HG03460 (cell line): ENCODE results near the gene FAM76A.
"Not testable (repeated sequence)": the region's sequence is repeated elsewhere in the genome, so short reads cannot be mapped to it uniquely, and the experiment has no call there.

ENCODE experiments used
- ATAC-seq: cut with Tn5 transposase; IDR thresholded peaks from one replicate; pipeline ENCODE4 v1.9.1; 2021; ENCODE audit not compliant: unreplicated experiment

The FAM76A gene

GRCh38 chr1:27774654-27775053 is 48.9 kb downstream of the FAM76A start:
- no peak for ATAC-seq

GRCh38 chr1:27775336-27775735 is 49.6 kb downstream of the FAM76A start:
- not testable (repeated sequence) for ATAC-seq

GRCh38 chr1:27776276-27776675 is 50.5 kb downstream of the FAM76A start:
- ATAC-seq = not testable (repeated sequence)

- ATAC-seq = no peak
Measured at GRCh38 chr1:27778056-27778455, 52.3 kb downstream of the FAM76A start.

GRCh38 chr1:27779122-27779521 is 53.4 kb downstream of the FAM76A start:
- no peak for ATAC-seq

GRCh38 chr1:27782950-27783349 is 57.2 kb downstream of the FAM76A start:
- no peak for ATAC-seq

- ATAC-seq = no peak
Measured at GRCh38 chr1:27784700-27785099, 58.9 kb downstream of the FAM76A start.

- no peak for ATAC-seq
Measured at GRCh38 chr1:27785781-27786455, 60.2 kb downstream of the FAM76A start.

- no peak for ATAC-seq
Measured at GRCh38 chr1:27787895-27788294, 62.1 kb downstream of the FAM76A start.

- no peak for ATAC-seq
Measured at GRCh38 chr1:27789540-27790041, 63.8 kb downstream of the FAM76A start.

- ATAC-seq = not testable (repeated sequence)
Measured at GRCh38 chr1:27790270-27790669, 64.5 kb downstream of the FAM76A start.

GRCh38 chr1:27795601-27796000 is 69.8 kb downstream of the FAM76A start:
- ATAC-seq = no peak

- no peak for ATAC-seq
Measured at GRCh38 chr1:27804791-27805190, 79.0 kb downstream of the FAM76A start.

GRCh38 chr1:27806758-27807157 is 81.0 kb downstream of the FAM76A start:
- no peak for ATAC-seq

GRCh38 chr1:27807385-27807784 is 81.6 kb downstream of the FAM76A start:
- ATAC-seq = no peak

- not testable (repeated sequence) for ATAC-seq
Measured at GRCh38 chr1:27808131-27808530, 82.4 kb downstream of the FAM76A start.

GRCh38 chr1:27809883-27810282 is 84.1 kb downstream of the FAM76A start:
- ATAC-seq = no peak

GRCh38 chr1:27811741-27812500 is 86.2 kb downstream of the FAM76A start:
- no peak for ATAC-seq
